ENCODE results near the gene MAPK12.

The MAPK12 gene

DNA sequence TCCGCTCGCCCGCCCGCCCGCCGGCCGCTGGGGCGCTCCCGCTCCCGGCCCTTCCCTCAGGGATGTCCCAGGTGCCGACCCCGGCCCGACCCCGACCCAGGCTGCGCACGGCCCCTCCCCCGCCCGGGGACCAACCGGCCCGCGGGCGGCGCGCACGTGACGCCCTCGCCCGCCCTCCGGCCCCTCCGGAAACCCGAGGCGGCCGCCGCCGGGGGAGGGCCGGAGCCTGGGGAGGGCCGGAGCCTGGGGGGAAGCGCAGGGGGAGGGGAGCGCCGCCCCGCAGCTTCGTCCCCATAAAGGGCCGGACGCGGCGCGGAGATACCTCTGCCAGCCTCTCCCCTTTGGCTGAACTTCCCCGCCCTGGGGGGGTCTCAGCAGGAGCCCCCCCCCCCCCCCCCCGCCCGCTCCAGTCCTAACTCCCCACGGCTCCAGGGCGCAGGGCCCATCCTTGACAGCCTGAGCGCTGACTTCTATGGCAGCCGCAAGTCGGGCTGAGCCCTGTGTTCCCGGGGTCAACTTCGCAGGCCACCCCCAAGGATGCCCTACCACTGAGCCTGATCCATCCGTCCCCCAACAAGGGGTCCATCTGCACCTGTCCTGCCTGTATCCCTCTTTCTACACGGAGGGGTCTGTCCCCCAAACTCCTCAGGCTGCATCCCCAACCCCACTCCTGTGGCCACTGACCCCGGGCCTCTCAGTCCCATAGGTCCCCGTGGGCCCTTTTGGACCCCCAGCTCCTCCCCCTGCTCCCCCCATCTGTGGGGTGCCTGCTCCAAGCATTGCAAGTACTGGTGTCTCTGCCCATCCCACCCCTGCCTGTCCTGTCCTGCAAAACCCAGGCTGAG, at the start of gene MAPK12:
Gene MAPK12 (minus strand): TSS at position 69 of the 845 bp plus-strand sequence. CDS start 174 bp downstream, outside the sequence.
- DNase-seq, result peak; percentile 3

DNA sequence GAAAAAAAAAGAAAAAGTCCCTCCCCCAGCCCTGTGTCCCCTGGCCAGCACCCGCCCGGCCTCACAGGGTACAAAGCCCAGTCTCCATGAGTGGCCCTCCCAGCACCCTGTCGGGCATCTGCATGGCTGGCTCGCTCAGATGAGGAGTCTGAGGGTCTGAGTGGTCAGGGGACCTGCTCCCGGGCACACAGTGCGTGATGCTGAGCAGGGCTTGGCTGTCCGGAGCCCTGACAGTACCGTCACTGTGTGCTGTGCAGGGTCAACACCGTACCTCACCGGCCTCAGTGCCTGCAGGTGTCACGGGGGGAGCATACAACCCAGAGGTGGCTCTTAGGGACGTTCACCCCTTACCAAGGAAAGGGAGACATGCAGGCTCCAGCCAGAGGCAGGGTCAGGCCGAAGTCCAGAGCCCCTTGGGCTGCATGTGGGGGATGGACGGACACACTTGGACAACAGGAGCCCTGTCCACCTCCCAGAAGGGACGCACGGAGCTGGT, 49.5 kb upstream of the MAPK12 start:
- no peak for DNase-seq

DNA sequence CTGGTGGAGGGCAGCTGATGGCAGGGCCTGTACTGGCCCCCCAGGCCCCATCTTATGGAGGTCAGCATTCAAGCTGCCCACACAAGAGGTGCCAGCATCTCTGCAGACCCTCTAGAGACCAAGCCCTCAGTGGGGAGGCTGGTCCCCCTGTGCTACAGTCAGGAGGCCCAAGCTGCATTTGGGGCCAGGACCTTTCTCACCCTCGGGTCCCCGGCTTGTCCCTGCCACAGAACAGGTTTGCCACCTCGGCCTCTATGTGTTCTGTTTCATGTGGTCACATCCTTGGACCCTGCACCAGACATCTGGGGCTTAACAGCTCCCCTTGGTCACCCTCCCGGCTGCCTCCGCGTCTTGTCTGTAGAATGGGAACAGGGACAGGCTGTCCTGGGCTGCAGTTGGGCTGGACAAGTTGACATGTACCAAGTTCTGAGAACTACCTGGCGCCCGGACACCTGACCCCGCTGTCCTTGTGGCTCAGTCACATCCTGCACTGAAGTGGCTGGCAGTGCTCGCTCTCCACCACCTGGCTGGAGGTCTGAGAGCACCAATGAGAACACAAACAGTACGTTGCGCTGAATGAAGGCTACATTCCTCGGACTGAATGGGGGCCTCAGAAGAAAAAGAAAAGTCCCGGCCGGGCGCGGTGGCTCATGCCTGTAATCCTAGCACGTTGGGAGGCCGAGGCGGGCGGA, 48.7 kb upstream of the MAPK12 start:
- DNase-seq, result no peak

DNA sequence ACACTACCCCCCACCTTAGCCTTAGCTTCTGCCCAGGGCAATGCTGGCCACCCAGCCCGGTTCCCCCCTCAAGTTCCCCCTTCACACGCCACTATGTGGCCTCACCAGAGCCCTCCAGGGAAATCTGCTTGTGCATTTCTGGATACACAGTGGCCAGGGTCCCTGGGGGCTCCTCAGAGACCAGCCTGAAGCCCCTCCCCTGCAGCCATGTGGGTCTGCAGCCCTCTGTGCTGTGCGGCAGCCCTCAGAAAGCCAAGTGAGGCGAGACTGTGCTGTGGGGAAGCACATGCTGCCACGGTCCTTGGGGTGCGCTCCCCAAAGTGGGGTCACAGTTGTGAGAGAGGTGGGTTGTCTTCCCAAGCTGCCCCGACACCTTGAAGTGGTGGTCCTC, 48.1 kb upstream of the MAPK12 start:
- DNase-seq, result no peak

DNA sequence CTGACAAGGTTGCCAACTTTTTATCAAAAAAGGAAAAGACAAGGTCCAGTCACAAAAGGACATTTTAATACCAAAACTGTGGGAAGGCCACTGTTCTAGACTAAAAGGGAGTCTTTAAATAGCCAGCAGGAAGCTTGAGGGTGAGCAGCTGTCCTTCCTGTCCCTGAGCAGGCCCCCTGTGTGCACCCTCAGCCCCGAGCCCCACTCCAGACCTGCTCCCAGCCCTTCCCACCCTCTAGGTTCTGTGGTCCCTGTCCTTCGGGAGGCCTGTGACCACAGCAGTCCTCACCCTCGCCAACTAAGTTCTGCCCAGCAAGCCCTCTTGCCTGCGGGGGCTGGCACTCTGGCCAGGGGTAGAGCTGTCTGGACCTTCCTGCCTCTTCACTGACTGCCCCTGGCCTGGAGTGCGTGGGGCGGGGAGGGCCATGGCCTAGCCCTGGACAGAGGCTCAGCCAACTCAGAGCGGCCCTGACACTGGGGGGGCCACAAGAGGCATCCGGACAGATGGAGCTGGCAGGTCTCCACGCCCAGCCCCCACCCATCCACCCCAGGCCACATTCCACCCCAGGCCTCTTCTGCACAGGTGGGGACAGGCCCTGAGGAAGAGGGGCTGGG, 47.6 kb upstream of the MAPK12 start:
- no peak for DNase-seq

DNA sequence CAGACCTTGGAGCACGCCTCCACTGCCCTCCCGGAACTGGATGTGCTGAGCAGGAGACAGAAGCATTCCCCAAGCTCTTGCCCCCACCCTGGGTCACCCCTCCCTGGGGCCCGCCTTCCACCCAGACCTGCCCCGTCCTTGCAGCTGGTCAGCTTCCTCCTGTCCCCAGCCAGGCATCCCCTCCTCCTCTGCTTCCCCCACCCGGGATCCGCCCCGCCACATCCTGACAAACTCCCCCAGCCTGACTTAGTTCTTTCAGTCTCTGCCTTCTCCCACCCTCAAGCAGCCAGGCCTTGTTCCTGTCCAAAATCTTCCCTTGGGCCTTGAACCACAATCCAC, 47.1 kb upstream of the MAPK12 start:
- DNase-seq, result no peak

DNA sequence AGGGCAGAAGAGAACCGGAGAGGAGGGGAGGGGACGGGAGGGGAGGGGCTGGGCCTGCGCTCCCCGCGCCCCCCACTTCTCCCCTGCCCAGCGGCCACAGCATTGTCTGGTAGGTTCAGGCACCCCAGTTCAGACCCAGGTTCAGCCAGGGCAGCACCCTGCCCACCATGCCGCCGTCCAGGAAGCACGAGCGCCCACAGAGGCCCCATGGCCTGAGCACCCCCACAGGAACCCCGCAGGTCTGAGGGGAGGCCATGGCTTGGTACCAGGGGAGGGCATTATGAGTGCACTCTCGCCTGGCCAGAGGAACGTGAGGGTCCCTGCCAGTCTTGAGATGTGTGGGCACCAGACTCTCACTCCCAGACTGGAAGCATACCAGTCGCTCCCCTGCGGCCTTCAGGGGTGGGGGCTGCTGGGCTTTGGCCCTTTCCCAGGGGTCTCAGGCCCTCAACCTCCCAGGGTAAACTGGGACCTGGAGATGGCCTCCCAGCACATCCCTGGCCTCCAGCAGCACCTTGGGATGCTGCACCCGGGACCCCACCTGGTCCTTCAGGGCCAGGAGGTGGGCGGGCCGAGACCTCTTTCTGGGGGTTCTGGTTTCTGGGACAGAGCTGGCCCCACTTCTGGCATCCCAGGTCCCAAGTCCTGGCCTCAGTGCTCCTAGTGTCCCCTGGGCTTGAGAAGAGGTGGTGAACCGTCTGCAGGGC, 46.6 kb upstream of the MAPK12 start:
- no peak for DNase-seq

DNA sequence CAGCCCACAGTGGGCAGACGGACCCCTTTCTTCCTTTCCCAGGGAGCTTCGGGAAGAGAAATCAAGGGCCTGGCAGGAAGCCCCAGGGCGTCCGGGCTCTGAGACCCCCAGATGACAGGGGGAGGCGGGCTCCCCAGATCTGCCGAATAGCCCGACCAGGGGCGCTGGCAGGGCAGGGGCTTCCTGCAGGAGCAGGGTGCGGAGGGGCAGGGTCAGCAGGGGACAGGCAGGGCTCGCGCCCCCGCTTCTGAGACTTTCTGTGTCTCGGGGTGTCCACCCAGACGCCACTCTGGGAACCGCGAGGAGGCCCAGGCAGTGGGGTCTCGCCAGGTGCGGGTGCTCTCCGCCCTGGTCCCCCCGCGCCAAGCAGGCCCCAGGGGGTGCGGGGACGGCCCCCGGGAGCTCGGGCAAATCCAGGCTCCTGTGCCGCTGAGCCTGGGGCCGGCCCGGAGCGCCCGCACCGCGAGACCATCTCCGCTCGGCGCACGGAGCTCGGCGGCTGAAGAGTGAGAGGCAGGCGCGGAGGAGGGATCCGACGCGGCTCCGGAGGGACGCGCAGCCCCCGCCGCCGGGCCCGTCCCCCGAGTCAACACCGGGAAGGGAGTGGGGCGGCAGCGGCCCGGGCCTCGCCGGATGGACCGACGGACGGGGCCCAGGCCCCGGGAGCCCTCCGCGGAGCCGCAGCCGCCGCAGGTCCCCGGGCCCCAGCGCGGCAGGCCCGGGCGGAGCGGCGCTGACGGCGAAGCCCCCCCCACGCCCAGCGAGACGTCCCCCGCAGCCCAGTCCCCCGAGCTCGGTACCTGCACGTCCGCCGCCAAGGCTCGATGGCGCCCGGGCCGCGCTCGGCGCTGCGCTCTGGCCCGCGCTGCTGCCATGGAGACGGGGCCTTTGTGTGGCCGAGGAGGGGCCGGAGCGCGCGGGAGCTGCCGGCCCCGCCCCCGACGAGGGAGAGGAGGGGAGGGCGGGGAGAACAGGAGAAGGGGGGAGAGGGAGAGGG, 45.6 kb upstream of the MAPK12 start, which contains the start of gene PLXNB2:
Gene PLXNB2 (minus strand): TSS at position 894 of the 997 bp plus-strand sequence. CDS start 17,062 bp downstream, outside the sequence.
- DNase-seq, result peak; percentile 5

DNA sequence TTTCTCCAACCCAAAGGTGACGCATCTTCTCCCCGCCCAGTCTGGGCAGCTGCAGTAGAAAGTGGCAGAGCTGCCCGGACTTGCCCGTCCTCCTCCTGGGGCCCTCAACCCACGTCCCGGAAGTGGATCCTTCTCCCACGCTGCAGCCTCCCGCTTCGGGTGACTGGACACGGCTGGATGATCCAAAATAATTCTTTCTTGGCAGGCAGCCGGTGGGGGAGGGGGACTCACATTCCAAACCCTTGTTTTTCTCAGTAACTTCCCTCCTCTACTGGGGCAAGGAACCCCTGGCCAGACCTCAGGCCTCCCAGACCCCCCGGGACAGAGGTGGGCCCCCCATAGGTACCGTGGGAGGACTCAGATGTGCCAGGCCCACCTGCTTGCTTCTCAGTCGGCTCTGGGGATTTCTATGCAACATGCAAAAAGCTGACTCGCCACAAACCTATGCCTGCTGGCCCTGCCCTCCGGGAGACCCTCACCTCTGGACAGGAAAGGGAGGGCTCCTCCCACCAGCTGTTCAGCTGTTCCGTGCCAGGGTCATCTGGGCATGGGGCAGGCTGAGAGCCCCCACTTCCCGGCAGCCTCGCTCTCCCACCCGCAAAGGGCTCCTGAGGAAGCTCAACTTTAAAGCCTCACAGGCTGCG, 44.6 kb upstream of the MAPK12 start:
- peak; percentile 67 for DNase-seq

DNA sequence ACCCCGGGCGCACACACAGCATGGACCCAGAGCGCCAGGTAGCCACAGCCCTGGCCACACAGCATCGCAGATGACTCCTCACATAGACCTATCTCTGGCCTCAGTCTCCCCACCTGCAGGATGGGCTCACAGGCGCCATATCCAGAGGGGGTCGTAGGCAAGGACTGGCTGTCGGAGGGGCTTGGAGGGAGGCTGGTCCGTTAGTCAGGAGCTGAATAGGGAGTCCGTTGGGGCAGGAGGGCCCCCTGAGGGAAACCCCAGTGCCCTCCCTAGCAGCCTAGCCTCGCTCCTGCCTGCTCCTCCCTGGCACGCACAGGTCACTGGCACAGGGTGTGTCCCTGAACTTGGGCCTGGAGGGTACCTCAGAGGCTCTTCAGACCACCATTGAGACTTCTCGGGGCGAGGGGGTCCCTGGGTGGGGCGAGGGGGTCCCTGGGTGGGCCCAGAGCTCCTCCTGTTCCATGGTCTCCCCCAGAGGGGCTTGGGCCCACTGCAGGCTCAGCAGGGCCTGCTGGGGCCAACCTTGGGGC, 44.0 kb upstream of the MAPK12 start:
- DNase-seq, result no peak

DNA sequence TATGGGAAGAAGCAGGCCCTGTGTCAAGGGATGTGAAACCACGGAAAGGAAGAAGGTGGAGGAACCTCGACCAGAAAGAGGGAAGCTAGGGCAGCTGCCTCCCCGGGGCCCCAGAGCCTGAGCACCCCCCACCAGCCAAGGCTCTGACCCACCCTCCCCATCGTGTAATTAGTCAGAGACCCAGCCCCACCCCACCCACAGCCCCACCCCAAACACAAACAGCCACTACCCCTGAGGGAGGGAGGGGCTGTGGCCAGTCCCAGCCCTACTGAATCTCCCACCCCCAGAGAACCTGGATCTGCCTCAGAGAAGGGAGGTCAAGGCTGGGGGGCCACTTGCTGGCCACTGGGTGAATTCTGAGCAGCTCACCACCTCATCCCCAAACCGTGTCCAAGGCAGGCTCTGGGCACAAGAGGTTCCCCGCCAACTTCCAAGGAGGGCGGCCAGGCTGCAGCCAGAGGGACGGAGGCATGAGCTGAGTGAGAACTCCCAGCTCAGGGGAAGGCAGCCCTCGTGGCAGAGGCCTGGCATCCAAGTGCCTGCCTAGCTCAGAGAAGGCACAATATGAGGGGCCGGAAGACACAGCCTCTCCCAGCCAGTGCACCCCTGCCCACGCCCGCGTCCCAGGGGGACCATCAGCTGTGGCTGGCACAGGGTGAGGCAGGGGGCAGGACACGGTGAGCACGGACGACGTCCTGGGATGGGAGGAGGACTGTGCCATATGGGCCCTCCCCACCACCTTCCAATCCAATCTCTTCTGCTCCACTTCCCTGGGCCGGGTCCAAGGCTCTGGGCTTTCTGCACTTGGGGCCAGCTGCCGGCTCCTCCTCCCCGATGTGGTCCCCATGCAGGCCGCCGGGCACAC, 43.3 kb upstream of the MAPK12 start:
- no peak for DNase-seq

DNA sequence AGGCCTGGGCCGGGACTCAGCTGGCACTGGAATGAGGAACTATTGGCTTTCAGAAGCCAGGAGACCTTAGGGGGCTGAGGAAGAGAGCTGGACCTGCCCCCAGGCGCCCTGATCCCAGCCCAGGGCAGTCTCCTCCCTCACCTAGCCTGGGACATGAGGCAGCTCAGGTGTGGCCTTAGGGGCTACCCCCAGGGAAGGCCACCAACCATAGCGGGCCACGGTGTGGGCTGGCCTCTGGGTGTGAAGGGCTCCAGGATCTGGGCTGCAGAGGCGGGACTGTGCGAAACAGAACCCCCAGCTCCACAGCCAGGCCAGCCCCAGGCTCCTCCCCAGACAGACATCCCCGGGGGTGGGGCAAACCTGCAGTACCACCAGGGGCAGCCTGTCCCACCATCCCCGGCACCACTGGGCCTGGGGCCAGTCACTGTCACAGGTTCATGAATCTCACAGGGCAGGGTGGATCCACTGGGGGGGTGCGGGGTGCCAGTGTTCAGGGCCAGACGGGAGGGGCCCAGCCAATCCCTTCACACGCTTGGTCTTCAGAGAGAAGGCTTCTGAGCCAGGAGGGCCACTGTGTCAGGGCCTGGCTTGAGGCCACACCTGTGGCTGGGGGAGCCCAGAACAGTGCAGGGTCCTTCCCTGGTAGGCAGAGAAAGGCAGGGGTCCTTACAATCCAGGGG, 42.5 kb upstream of the MAPK12 start:
- DNase-seq, result no peak

DNA sequence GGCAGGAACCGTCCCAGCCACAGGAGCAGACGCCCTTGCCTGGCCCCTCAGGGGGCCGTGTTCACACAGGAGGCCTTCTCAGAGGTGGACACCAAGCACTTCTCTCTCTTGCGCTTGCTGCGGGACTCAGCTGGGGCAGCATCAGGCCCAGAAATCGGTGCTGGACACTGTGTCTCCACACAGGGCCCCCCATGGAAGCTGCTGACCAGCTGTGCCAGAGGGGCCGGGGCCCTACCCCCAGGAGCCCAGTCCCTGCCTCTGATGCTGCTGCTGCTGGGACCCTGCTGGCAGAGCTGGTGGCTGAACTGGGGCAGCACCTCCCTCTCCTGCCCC, 42.0 kb upstream of the MAPK12 start:
- no peak for DNase-seq

DNA sequence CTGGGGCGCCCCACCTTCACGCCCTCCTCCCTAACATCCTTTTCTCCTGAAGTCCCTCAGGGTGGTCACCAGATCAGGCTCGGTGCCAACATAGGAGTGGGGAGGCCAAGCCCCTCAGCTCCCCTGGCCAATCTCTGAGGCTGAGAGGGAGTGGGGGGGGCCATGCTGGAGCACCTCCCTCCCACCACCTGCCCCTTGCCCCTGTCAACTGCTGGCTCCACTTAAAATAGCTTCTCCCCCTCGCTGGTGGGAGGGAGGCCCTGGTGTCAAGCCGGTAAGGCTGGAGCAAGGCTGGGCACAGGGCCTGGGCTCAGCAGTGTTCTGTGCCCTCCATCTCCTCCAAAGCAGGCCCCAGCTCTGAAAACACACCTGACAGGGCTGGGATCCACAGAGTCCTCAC, 41.1 kb upstream of the MAPK12 start:
- DNase-seq, result peak; percentile 5

DNA sequence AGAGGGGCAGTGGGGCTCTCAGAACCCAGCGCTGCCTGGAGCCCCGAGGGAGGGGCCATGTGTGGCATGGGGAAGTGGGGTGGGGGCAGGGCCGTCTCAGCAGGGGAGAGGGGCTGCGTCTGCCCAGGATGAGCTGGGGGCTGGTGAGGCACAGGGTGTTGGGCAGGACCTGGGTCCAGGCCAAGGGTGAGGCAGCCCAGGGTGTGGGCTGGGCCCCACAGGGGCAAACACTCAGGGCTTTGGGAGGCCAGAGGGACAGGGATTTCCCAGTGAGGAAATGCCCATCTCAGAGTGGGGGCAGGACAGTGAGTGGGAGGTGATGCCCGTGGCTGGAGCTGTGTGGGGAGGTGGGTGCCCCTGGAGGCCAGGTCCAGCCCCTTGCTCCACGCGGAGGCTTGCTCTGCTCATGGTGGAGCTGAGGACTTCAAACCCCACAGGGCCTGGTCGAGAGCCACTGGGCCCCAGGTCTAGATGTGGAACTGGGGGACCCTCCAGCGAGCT, 40.6 kb upstream of the MAPK12 start:
- DNase-seq, result no peak

DNA sequence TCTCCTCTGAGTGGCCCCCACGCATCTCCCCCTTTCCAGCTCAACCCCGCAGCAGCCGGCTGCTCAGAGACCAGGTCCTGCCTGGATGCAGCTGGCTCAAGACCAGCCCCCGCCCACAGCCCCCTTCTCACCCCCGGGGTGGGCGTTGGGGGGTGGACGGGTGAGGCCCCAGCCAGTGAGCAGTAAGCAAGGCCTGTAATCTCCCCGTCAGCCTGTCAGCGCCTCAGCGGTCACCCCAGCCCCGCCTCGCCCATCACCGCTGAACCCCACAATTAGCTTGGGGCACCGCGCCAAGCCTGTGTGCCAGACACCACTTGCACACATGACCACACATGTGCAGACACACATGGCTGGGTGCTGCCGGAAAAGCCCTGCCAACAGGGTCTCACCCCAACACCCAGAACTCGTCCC, 40.1 kb upstream of the MAPK12 start:
- DNase-seq, result peak; percentile 42

DNA sequence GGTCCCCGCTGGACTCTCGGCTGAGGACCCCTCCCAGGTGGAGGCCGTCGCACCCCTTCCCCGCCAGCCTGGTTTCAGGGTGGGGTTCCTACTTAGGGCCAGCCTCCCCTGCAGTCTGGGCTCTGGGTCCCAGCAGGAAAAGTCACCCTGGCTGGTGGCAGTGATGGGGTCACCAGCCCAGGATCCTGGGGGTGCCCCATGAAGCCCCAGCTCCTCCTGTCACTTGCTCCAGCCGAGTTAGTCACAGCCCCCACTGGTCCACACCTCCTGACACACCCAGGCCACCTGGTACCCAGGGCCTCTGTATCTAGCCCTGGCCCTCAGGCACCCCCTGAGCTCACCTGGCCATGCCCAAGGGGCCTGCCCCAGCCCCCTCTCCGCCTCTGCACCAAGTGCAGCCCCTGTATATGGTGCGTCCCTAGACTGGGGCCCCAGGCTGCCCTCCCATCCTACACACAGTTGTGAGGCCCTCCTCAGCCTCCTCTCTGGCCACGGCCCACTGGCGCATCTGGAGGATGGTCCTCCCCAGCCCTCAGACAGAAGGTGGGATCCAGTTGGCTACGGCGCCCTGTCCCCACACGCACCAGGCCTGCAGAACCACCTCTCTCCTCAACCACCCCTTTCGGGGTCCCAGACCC, 39.3 kb upstream of the MAPK12 start:
- DNase-seq, result no peak

DNA sequence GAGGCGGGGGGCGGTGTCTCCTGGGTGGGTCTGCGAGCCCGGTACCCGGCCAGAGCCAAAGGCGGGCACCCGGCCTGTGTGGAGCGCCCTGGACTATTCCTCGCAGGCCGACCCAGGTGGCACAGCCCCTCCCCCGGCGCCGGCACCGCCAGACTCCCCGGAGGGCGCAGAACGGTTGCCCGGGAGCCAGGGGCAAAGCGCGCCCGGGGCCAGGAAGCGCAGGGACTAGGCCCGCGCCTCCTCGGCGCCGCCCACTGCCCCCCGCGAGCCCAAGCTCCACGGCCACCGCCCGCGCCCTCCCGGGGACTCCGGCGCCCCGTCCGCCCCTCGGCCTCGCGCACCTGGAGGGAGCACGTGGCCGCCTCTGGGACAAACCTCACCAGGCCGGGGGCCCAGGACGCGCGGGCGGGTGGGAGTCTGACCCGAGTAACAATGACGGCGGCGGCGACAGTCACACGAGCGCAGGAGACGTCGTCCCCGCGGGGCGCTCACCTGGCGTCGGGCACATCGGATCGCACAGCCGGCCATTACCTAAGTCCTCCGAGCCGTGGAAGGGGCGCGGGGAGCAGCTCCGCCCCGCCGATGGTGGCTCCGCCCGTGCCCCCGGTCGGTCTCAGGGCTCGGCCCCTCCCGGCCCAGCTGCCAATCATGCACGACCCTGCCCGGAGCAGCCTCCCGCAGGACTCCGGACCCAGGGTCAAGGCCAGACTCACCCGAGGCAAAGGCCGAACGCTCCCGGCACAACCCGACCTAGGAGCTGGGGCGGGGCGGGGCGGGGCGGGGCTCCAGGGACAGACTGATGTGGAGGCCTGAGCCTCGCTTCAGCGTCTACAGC, 38.5 kb upstream of the MAPK12 start:
- DNase-seq, result no peak

All from DMS79 treated with DMSO at 0.1 percent for 48 hours (cell line).